Small intestine (tissue), 7 donors: ENCODE results near the gene DCC. TPM values are rescaled to one million over a fixed set of nuclear protein-coding genes. Genes with fewer than 3 reads are reported as not detected.

Experiments used
- DNase-seq, 2 donors: peaks; one replicate each; pipeline versions ENCODE4 v3.0.0 to v3.0.0-alpha.2; 2013
- FAIRE-seq: peaks from 2 replicates; lab custom pipeline; 2012; peaks lifted over from hg19 to GRCh38; lab: Jason Lieb, UNC
- H3K27ac ChIP-seq, 3 donors: one replicate each; pipeline ENCODE4 v1.5.1; 2013; ENCODE audit warnings: low read length in 2 of 3, mild to moderate bottlenecking in 2 of 3, control low read depth in 1 of 3, inconsistent platforms in 1 of 3, low read depth in 1 of 3, moderate library complexity in 1 of 3
- H3K27me3 ChIP-seq, 3 donors: one replicate each; pipeline ENCODE4 v1.6.1; 2013; ENCODE audit warnings: low read length in 3 of 3, inconsistent platforms in 1 of 3; ENCODE audit not compliant: control insufficient read depth in 3 of 3, insufficient read depth in 3 of 3
- H3K36me3 ChIP-seq, 3 donors: one replicate each; pipeline ENCODE4 v1.6.1; 2013; ENCODE audit warnings: low read length in 3 of 3, inconsistent platforms in 1 of 3, low read depth in 1 of 3, mild to moderate bottlenecking in 1 of 3, moderate library complexity in 1 of 3; ENCODE audit not compliant: control insufficient read depth in 3 of 3, insufficient read depth in 2 of 3
- H3K4me1 ChIP-seq, 3 donors: one replicate each; pipeline ENCODE4 v1.6.1; 2013; ENCODE audit warnings: low read length in 2 of 3, inconsistent platforms in 1 of 3, low read depth in 1 of 3, mild to moderate bottlenecking in 1 of 3, moderate library complexity in 1 of 3; ENCODE audit not compliant: control insufficient read depth in 3 of 3, insufficient read depth in 2 of 3
- H3K4me3 ChIP-seq, 3 donors: one replicate each; pipeline ENCODE4 v1.5.1; 2013; ENCODE audit warnings: low read length in 3 of 3, control low read depth in 1 of 3, inconsistent platforms in 1 of 3, low read depth in 1 of 3, mild to moderate bottlenecking in 1 of 3, moderate library complexity in 1 of 3
- H3K9me3 ChIP-seq, 2 donors: one replicate each; pipeline ENCODE4 v1.6.1; 2013; ENCODE audit warnings: low read depth in 1 of 2, low read length in 1 of 2; ENCODE audit not compliant: control insufficient read depth in 2 of 2, insufficient read depth in 1 of 2
- WGBS, 3 donors: extraction: QIAGEN DNeasy Blood & Tissue Kit; methylation state at CpG; one replicate each; pipeline ENCODE4 v1.1.7; 2013; 5-methylcytosine and 5-hydroxymethylcytosine counted together
- polyA plus RNA-seq, 4 donors: library from polyadenylated mRNA; stranded (reverse) in 3 of 4; unstranded in 1 of 4; fragments of 200-250 nt in 3 of 4; fragments of 120-200 nt in 1 of 4; gene quantifications; one replicate each; pipeline versions ENCODE4 v1.2.1 to v1.2.3, GENCODE V29; 2013
- donor health status: healthy with polysubstance abuse.
- donor health status: control.
- donor health status: control.
- donor health status: Bipolar disorder and iron deficiency.
- donor health status: healthy.

DCC gene
- polyA plus RNA-seq, 4 donors: 0.03 to 0.30 TPM; not detected in 2

DNA sequence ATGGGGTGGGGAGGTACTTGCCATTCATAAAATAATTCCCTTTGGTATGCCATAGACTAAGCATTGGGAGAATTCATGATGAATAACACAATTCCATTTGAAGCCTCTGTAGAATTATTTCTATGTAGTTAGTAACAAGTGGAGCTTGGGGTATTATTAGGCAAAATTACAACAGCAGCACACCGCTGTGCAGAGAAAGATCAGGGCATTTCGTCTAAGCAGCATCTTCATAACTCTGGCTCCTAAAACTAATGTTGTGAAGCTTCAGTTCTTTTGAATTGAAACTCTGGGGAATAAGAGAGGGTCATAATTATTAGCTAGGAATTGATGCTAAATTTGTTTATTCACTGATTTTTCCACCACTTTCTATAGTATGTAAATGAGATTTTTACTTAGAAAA, 630.7 kb downstream of the DCC start:
- WGBS, 3 donors: 76 to 84% (median 77%) methylated on average over 2 of the region's 2 CpGs
- Histone ChIP-seq H3K9me3 (no peaks in the 10 kb centered on the region), H3K27me3 (no peaks in the 10 kb centered on the region), H3K27ac (no peak overlapping the region), H3K36me3 (no peaks in the 10 kb centered on the region), H3K4me1 (no peaks in the 10 kb centered on the region), H3K4me3 (no peak overlapping the region)
- DNase-seq (no peak), FAIRE-seq (no peak)

DNA sequence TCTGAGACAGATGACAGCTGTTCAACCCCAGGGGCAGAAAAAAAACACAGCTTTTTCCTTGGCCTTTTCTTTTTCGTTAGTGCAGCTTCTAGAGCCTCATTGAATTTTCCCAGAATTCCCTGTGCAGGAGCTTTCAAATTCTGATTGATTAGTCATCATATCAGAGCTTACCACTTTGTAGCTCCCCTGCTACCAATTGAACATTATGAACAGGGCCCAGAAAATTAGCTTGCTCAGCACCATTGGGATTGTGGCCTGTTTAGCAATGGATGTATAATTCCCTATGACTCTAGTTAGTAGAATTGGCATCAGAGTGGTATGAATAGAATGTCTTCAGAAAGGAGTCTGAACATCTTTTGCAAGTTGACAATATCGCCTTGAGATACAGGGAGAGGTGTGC, 631.1 kb downstream of the DCC start:
- H3K27me3 ChIP-seq: no peaks in the 10 kb centered on the region
- 45 to 74% (median 65%) methylated on average over 2 of the region's 2 CpGs for WGBS, 3 donors
- no peaks in the 10 kb centered on the region for H3K4me1 ChIP-seq
- no peak overlapping the region for H3K4me3 ChIP-seq
- FAIRE-seq (no peak), DNase-seq (no peak)
- no peak overlapping the region for H3K27ac ChIP-seq
- no peaks in the 10 kb centered on the region for H3K36me3 ChIP-seq
- no peaks in the 10 kb centered on the region for H3K9me3 ChIP-seq

DNA sequence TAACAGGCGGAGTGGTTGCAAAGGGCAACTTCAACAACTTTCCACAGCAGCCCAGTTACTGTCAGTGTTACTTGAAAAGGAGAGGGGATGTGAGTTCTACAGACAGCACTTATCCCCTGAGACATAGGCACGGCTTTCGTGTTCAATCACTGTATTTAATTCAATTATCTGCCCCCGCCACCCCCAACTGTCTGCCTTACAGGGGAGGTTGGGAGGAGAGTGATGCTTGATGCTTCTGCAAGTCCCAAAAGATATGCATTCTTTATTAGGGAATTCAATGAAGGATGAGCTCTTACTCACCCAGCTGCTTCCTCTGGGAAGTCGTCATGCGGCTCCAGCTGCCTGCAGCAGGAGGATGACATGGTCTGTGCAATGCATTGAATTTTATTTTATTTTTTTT, 639.9 kb downstream of the DCC start:
- DNase-seq (no peak), FAIRE-seq (no peak)
- H3K9me3 ChIP-seq: no peaks in the 10 kb centered on the region
- no peaks in the 10 kb centered on the region for H3K4me1 ChIP-seq
- H3K27me3 ChIP-seq: no peaks in the 10 kb centered on the region
- H3K4me3 ChIP-seq: no peak overlapping the region
- H3K36me3 ChIP-seq: no peaks in the 10 kb centered on the region
- 63 to 83% (median 80%) methylated on average over 5 to 6 of the region's 6 CpGs for WGBS, 3 donors
- H3K27ac ChIP-seq: no peak overlapping the region

DNA sequence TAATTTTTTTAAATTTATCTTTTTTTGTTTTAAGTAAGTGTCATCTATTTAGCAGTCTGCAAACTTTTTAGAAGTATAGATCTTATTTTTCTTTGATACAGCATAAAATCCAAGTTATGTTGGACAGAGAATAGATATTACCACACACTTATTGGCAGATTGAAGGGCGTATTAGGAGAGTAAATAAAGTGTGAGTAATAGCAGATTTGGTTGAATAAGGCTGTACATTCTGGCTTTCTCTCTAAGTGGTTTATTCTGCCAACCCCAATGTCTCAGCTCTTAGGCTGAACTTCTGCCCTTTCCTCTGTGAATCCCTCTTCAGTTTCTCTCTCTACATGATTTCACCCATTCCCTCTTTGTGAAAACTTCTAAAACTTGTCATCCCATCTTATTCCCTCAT, 651.2 kb downstream of the DCC start:
- no peaks in the 10 kb centered on the region for H3K36me3 ChIP-seq
- WGBS, 3 donors: 33 to 67% (median 58%) methylated on average over 1 of the region's 1 CpG
- H3K27ac ChIP-seq: no peak overlapping the region
- no peaks in the 10 kb centered on the region for H3K9me3 ChIP-seq
- H3K4me1 ChIP-seq: no peaks in the 10 kb centered on the region
- H3K4me3 ChIP-seq: no peak overlapping the region
- DNase-seq (no peak), FAIRE-seq (no peak)
- no peaks in the 10 kb centered on the region for H3K27me3 ChIP-seq

DNA sequence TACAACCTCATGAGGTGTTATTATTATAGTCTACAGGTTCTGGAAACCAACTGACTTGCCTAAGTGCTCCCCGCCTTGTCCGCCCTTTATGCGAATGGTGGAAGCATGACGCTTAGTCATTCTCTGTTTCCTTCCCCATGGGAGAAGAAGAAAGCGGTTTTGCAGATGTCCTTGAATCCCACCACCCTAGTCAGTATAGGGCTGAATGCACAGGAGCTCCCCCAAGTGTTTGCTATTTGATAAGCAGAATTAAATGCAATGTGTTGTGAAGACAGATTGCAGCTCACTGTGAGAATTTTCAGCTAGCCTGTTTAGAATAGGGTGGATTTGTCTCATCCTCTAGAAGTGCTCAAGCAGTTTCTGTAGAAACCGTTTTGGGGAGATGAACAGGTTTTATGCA, 652.0 kb downstream of the DCC start:
- WGBS, 3 donors: 66 to 71% (median 70%) methylated on average over 6 of the region's 6 CpGs
- no peak for DNase-seq

DNA sequence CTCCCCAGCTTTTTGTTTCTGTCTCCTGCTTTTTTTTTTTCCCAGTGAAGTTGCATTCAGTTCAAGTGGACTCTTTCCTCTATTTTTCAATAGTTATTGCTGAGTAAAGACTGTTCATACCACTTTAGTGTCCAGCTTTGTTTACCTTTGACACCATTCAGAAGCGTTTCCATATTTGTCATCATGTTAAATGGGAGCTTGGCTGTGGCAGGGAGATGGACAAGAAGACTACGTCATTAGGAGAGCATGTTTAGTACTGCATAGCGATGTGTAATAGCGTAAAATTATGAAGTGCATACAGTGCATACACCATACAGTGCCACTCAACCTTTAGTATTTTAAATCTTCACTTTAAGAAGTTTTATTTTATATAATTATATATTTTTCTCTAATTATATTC, 655.9 kb downstream of the DCC start:
- Histone ChIP-seq H3K4me1 (no peaks in the 10 kb centered on the region), H3K4me3 (no peak overlapping the region), H3K27me3 (no peaks in the 10 kb centered on the region), H3K36me3 (no peaks in the 10 kb centered on the region), H3K9me3 (no peaks in the 10 kb centered on the region), H3K27ac (no peak overlapping the region)
- WGBS, 3 donors: 75 to 79% (median 79%) methylated on average over 4 of the region's 4 CpGs
- FAIRE-seq (no peak), DNase-seq (no peak)

More for the DNA sequence above, 652.0 kb downstream of the DCC start:
- Histone ChIP-seq H3K4me3 (no peak overlapping the region), H3K4me1 (no peaks in the 10 kb centered on the region), H3K9me3 (no peaks in the 10 kb centered on the region), H3K36me3 (no peaks in the 10 kb centered on the region), H3K27me3 (no peaks in the 10 kb centered on the region), H3K27ac (no peak overlapping the region)
- no peak for FAIRE-seq

DNA sequence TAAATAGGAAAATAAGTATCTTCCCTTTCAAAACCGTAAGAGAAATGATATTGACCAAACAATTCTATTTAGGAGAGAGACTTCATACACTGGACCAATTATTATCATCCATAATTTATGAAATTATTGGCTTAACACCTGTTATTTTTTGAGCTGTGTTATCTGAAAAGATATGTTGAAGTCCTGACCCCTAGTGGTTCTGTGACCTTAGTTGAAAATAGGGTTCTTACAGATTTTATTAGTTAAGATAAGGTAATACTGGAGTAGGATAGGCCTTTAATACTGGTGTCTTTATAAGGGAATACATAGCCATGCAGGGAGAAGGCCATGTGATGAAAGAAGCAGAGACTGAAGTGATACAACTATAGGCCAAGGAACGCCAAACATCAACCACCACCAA, 659.6 kb downstream of the DCC start:
- Histone ChIP-seq H3K9me3 (no peaks in the 10 kb centered on the region), H3K27ac (no peak overlapping the region), H3K4me1 (no peaks in the 10 kb centered on the region), H3K36me3 (no peaks in the 10 kb centered on the region), H3K27me3 (no peaks in the 10 kb centered on the region), H3K4me3 (no peak overlapping the region)
- no peak for DNase-seq
- WGBS, 3 donors: 68 to 84% (median 79%) methylated on average over 2 of the region's 2 CpGs
- no peak for FAIRE-seq

DNA sequence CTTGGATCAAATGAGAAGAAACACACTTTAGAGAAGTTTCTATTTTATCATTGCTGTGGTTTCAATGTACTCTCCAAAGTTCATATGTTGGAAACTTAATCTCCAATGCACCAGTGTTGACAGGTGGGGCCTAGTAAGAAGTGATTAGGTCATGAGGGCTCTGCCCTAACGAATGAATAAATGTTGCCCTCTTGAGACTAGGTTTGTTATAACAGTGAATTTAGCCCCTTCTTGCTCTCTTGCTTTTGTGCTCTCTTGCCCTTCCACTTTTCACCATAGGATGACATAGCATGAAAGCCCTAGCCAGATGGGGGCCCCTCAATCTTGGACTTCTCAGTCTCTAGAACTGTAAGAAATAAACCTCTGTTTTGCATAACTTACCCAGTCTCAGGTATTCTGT, 664.8 kb downstream of the DCC start:
- Histone ChIP-seq H3K36me3 (no peaks in the 10 kb centered on the region), H3K9me3 (no peaks in the 10 kb centered on the region), H3K27me3 (no peaks in the 10 kb centered on the region), H3K4me1 (no peaks in the 10 kb centered on the region), H3K27ac (no peak overlapping the region), H3K4me3 (no peak overlapping the region)
- FAIRE-seq: no peak
- no peak for DNase-seq
- 33 to 39% (median 35%) methylated on average over 1 of the region's 1 CpG for WGBS, 3 donors

- H3K27ac ChIP-seq: no peak overlapping the region
Observed at GRCh38 chr18:53018791-53019190, 678.8 kb downstream of the DCC start.

More at GRCh38 chr18:53018791-53019190, 678.8 kb downstream of the DCC start:
- FAIRE-seq: no peak
- Histone ChIP-seq H3K9me3 (no peaks in the 10 kb centered on the region), H3K4me1 (no peaks in the 10 kb centered on the region), H3K36me3 (no peaks in the 10 kb centered on the region), H3K4me3 (no peak overlapping the region), H3K27me3 (no peaks in the 10 kb centered on the region)
- WGBS, 3 donors: 49 to 59% (median 50%) methylated on average over 2 of the region's 2 CpGs
- no peak for DNase-seq
